LHCN-M2 (cell line): Measurements from ENCODE around the gene SPECC1. TPM values are rescaled to one million over a fixed set of nuclear protein-coding genes. Genes with fewer than 3 reads are reported as not detected.
"Not testable (repeated sequence)": the region's sequence is repeated elsewhere in the genome, so short reads cannot be mapped to it uniquely, and the experiment has no call there.

ENCODE experiments used
- DNase-seq: peaks from one replicate; pipeline ENCODE4 v3.0.0-alpha.2; 2012; ENCODE audit warnings: low read depth
- total RNA-seq: library from RNA; depleted of rRNA; stranded (reverse); fragments of >200 nt; gene quantifications from 2 replicates; pipeline ENCODE4 v1.2.3, GENCODE V29; 2014; rRNA removed

SPECC1 gene
- total RNA-seq, 1 experiment from 2014 or later = 19.9 TPM

DNA sequence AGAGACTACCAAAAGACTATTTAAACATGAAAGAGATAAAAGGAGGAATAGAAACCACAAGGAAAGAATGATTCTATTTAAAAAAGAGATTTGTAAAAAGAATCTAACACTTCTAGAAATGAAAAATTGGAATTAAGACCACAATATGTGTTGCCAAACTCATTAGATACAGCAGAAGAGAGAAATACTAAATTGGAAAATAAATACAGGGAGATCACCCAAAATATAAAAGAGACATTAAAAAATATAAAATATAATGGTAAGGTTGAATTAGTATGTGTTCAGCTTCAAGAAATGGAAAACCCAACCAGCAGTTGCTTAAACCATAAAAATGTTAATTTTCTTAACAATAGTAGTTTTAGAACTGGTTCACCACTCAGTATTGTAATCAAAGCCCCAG lies 297.8 kb downstream of the SPECC1 start:
- no peak for DNase-seq

DNA sequence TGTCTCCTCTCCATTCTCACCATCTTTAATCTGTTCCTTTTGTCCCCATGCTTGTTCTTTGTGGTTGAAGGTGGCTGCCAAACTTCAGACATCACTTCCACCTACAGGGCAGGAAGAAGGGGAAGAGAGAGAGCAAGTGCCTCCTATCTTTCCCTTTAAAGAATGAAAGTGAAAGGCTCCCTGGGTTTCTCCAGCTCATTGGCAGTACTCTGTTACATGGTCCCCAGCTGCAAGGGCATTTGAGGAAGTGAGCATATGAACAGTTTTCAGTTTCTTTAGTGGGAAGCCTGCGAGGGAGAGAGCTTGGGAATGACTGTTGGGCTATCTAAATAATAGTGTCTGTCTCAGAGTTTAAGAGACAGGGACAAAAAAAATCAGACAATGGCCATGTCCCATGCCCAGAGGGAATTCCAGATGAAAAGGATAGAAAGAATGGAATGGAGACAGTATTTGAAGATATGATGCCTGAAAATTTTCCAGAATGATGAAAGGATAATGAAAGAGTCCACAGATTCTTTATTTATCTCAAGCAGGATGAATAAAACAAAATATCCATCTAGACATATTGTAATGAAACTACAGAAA lies 298.3 kb downstream of the SPECC1 start:
- no peak for DNase-seq

DNA sequence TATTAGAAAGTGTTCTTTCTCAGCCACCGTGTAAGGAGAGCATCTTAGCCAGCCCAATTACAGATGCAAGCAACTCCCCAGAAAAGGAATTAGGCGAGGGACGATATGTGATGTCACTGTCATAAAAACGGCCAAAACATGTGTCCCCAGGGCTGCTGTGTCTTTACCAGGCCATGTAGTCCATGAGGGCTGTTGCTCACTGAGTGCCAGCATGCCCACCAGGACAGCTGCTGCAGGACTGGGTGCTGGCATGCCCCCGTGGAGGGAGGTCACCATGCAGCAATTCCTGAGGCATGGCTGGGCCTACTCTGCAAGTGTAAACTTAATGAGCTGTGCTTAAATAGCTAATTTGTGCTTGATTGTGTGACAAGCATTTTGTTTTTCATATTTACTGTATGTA lies 301.3 kb downstream of the SPECC1 start:
- no peak for DNase-seq

DNA sequence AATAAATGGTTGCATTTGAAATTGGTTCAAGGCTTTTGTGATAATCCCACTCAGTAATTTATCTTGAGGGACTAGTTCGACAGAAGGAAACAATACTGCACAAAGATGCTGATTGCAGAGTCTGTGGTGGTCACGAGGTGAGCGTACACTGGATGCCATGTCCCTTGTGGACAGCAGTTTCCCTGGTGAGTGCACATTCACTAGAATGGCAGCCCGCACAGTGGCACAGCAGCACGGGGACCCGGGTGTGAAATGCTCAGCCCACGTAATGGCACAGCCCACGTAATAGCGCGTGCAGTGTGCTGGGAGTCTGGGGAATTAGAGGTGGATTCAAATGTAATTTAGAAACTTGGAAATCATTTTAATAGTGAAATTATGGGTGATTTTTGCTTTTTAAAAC lies 304.1 kb downstream of the SPECC1 start:
- no peak for DNase-seq

DNA sequence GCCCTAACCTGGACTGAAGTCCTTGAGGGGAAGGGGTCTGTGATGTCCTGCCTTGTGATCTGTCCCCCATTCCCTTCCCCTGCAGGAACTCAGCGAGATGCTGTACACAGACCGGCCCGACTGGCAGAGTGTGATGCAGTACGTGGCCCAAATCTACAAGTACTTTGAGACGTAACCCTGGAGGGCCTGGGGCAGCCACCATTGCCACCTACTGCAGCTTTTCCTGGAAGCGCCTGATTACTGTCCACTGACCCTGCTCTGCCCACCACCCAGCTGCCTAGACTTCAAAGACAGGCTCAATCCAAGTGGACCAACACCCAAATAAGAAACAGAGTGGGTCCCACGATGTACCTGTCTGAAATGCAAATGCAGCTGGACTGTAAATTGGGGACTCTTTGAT lies 304.7 kb downstream of the SPECC1 start:
- no peak for DNase-seq

DNA sequence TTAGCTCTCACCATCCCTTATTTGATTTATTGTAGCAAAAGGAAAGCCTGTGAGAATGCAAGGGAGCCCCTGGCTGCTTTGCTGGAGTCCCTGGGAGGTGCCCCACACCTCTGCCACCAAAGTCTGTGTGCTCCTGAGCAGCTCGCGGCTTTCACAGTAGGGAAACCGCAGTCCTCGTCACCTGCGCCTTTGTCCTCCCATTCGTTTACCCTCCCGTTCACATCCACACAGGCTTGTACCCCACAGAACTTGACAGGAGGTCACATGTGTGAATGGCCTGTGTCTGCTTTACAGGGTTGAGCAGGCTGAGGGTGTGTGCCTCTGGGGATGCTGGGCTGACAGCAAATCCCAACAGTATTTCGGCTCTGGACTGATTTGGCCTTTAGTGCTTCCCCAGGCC lies 305.7 kb downstream of the SPECC1 start:
- no peak for DNase-seq

DNA sequence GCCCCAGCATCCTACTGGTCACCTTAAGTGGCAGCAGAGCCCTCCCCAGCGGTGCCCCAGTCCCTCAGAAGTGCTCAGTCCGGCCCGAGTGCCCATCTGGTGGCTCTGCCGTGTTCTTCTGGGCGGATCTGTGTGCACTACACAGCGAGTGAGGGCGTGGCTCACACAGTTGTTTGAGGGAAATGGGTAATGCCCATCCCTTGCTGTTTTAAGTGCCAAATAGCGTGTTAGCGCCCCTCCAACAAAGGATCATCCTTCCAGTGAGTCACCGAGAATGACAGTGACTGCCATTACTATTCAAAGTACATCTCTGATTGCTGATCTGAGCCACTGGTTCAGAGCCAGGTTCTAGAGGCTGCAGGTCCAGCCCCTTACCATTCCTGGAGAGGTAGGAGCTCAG lies 306.2 kb downstream of the SPECC1 start:
- DNase-seq = no peak

DNA sequence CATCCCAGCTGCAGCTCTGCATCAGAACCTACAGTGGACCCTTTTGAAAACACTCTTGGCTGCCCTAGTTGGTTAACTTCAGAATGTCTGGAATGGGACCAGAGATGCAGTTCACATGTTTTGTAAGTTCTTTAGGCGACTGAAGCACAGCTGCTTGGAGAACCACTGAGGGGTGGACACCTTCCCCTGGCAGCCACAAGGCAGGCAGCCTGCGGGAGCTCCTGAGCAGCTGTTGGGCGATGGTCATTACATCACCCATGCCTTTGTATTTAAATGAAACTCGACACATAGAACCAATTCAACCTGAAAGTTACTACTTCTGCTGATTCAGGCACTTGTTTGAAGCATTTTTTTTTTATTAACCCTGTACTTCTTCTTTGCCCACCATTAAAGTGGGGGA lies 306.7 kb downstream of the SPECC1 start:
- peak; percentile 76 for DNase-seq

DNA sequence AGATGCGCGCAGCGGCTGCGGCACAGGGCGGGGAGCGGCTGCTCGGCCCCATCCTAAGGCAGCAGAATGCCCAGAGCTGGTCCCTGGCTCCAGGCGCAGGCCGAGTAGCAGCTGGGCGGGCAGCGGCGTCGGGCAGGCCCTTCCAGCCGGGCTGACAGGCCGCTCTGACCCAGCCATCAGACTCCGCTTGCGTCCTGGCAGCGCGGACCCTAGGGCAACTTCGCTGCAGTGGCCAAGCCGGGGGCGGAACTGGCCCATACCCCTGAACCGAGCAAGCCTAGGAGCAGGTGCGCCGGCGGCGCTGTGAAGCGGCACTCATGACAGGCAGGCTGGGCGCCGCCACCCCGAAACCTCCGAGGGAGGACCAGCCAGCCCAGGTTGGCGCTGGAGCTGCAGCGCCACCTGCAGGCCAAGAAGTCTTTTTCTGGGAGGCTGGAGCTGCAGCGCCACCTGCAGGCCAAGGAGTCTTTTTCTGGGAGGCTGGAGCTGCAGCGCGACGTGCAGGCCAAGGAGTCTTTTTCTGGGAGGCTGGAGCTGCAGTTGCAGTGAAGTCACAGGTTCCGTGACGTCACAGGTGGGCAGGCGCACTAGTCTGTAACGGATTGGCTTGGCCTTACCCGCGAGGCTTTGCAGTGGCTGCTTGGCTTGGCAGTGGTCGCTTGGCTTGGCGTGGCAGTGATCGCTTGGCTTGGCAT lies 311.5 kb downstream of the SPECC1 start:
- peak; percentile 53 for DNase-seq

DNA sequence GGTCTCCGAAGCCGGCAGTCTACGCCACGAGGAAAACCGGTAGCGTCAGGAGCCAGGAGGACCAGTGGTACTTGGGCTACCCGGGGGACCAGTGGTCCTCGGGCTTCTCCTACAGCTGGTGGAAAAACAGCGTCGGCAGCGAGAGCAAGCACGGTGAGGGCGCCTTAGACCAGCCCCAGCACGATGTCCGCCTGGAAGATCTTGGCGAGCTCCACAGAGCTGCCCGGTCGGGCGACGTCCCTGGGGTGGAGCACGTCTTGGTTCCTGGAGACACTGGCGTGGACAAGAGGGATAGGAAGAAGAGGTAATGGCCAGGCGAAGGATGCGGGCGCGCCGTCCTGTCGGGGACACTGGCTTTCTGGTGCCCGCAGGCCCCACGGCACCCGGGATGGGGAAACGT lies 312.2 kb downstream of the SPECC1 start:
- not testable (repeated sequence) for DNase-seq

DNA sequence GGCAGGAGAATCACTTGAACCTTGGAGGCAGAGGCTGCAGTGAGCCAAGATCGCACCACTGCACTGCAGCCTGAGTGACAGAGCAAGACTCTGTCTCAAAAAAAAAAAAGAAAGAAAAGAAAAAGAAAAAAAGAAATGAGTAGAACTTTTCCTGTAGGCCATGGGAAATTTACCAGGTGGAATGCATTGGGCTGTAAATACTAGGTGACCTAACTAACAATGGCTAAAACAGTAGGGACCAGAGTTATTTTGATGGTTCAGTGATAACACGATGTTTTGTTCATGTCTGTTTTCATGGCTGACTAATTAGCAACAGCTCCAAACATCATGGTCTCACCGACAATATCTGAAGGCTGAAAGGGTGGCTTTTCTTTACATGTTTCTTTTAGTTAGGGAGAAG lies 318.6 kb downstream of the SPECC1 start:
- DNase-seq = not testable (repeated sequence)

DNA sequence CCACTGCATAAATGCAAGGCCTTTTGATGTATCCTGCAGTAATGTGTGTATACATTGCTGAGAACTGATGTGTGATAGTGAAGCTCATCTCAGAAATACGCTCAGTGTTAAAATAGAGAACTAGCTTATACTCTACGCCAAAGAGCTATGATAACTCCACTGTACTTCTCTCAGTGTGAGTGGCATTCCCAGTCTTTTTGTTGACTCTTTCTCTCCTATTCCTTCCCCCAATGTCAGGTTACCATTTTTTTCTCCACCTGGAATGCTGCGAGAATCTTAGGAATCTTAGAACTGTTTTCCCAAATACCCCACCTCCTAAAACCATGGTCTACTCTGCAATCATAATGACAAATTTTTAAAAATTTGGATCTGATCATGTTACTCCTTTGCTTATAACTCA lies 342.2 kb downstream of the SPECC1 start:
- DNase-seq = not testable (repeated sequence)

DNA sequence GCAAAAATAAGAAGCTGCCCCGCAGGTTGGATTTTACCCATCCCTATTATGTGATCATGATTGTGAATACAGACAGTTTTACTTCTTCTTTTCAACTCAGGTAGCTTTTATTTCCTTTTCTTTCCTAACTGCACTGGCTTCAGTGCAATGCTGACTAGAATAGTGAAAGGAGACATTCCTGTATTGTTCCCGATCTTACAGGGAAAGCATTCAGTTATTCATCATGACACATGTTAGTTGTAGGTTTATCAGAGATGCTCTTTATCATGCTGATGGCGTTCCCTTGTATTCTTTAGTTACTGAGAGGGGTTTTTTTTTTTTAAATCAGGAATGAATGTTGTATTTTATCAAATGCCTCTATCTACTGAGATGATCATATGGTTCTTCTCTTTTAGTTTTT lies 343.4 kb downstream of the SPECC1 start:
- not testable (repeated sequence) for DNase-seq

DNA sequence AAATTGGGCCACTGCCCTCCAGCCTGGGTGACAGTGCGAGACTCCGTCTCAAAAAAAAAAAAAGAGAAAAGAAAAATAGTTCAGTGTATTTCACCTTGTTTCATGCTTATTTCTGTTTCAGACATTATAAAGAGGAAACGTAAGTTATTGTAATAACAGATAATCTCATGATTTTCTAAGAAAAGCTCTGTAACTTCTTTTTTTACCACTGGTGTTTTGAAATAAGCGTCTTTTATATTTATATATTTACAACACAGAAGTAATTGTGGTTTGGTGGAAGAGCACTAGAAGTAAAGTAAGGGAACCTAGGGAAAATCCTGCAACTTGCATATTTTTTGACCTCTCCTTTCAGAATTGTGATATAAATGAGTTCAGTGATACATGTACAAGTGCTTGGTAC lies 354.7 kb downstream of the SPECC1 start:
- not testable (repeated sequence) for DNase-seq

Other genes starting within 250 kb of the SPECC1 start
- gene ULK2, start 141.4 kb upstream of the SPECC1 start, total RNA-seq = 12.4 TPM in 2 replicates
- gene AKAP10, start 31.5 kb upstream of the SPECC1 start, total RNA-seq = 20.6 and 22.6 TPM in 2 replicates